ENCODE measurements around the gene LZTFL1.

LZTFL1 gene

GRCh38 chr3:45783667-45784066 lies 58.3 kb downstream of the LZTFL1 start:
- TF ChIP-seq ZC3H10 (CRISPR knock-in tag; IDR thresholded peaks at IDR 0.05) (no peak), ESRRG (CRISPR knock-in tag; IDR thresholded peaks at IDR 0.05) (no peak)
- ATAC-seq: no peak

DNA sequence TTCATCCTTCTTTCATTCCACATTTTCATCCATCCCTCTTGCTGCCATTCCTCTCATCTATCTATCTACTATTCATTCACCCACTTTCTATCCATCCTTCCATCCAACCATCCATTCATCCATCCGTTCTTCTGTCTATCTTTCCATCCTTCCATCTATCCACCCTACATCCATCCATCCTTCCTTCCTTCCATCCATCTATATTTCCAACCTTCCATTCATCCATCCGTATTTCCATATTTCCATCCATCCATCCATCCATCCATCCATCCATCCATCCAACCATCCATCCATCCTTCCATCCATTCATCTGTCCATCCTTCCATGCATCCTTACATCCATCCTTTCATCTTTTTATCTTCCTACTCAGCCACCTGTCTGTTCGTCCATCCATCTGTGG lies 59.5 kb downstream of the LZTFL1 start:
- TF ChIP-seq BACH2 (CRISPR knock-in tag; IDR thresholded peaks at IDR 0.05; ENCODE audit: borderline replicate concordance): no peak
- TF ChIP-seq ZFP30 (CRISPR knock-in tag; IDR thresholded peaks at IDR 0.05): no peak
- TF ChIP-seq CSRNP3 (CRISPR knock-in tag; IDR thresholded peaks at IDR 0.05): no peak
- no peak for TF ChIP-seq RARB (CRISPR knock-in tag; IDR thresholded peaks at IDR 0.05)
- TF ChIP-seq, protein P1, sequence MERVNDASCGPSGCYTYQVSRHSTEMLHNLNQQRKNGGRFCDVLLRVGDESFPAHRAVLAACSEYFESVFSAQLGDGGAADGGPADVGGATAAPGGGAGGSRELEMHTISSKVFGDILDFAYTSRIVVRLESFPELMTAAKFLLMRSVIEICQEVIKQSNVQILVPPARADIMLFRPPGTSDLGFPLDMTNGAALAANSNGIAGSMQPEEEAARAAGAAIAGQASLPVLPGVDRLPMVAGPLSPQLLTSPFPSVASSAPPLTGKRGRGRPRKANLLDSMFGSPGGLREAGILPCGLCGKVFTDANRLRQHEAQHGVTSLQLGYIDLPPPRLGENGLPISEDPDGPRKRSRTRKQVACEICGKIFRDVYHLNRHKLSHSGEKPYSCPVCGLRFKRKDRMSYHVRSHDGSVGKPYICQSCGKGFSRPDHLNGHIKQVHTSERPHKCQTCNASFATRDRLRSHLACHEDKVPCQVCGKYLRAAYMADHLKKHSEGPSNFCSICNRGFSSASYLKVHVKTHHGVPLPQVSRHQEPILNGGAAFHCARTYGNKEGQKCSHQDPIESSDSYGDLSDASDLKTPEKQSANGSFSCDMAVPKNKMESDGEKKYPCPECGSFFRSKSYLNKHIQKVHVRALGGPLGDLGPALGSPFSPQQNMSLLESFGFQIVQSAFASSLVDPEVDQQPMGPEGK (CRISPR knock-in tag; IDR thresholded peaks at IDR 0.05; ENCODE audit: borderline replicate concordance): no peak
- TF ChIP-seq ZFP3 (CRISPR knock-in tag; IDR thresholded peaks at IDR 0.05): no peak
- no peak for TF ChIP-seq PPARA (CRISPR knock-in tag; IDR thresholded peaks at IDR 0.05; ENCODE audit: borderline replicate concordance)
- TF ChIP-seq ESRRG (CRISPR knock-in tag; IDR thresholded peaks at IDR 0.05): no peak
- TF ChIP-seq TSHZ2 (CRISPR knock-in tag; IDR thresholded peaks at IDR 0.05): no peak
- TF ChIP-seq ISL1 (CRISPR knock-in tag; IDR thresholded peaks at IDR 0.05): no peak
- TF ChIP-seq ARNTL (CRISPR knock-in tag; IDR thresholded peaks at IDR 0.05; ENCODE audit: borderline replicate concordance, low read depth): no peak
- TF ChIP-seq POU6F1 (CRISPR knock-in tag; IDR thresholded peaks at IDR 0.05; ENCODE audit: borderline replicate concordance, low read depth): no peak
- no peak for TF ChIP-seq ZNF565 (CRISPR knock-in tag; conservative IDR thresholded peaks at IDR 0.05; ENCODE audit: low read depth)
- TF ChIP-seq GLIS3 (CRISPR knock-in tag; IDR thresholded peaks at IDR 0.05): no peak
- no peak for TF ChIP-seq CREB5 (CRISPR knock-in tag; IDR thresholded peaks at IDR 0.05; ENCODE audit: low read depth)
- no peak for TF ChIP-seq TCF4 (CRISPR knock-in tag; IDR thresholded peaks at IDR 0.05; ENCODE audit: borderline replicate concordance)
- no peak for TF ChIP-seq TOX (CRISPR knock-in tag; IDR thresholded peaks at IDR 0.05; ENCODE audit: borderline replicate concordance)
- TF ChIP-seq OSR1 (CRISPR knock-in tag; IDR thresholded peaks at IDR 0.05): no peak
- no peak for TF ChIP-seq ZNF8 (CRISPR knock-in tag; IDR thresholded peaks at IDR 0.05)
- no peak for TF ChIP-seq CSDC2 (CRISPR knock-in tag; IDR thresholded peaks at IDR 0.05)
- ATAC-seq: no peak

GRCh38 chr3:45781841-45782240 lies 60.1 kb downstream of the LZTFL1 start:
- TF ChIP-seq OSR1 (CRISPR knock-in tag; IDR thresholded peaks at IDR 0.05) (no peak), ZFP3 (CRISPR knock-in tag; IDR thresholded peaks at IDR 0.05) (no peak), ARNTL (CRISPR knock-in tag; IDR thresholded peaks at IDR 0.05; ENCODE audit: borderline replicate concordance, low read depth) (no peak), TCF4 (CRISPR knock-in tag; IDR thresholded peaks at IDR 0.05; ENCODE audit: borderline replicate concordance) (no peak), POU6F1 (CRISPR knock-in tag; IDR thresholded peaks at IDR 0.05; ENCODE audit: borderline replicate concordance, low read depth) (no peak), SNAI2 (CRISPR knock-in tag; IDR thresholded peaks at IDR 0.05) (no peak), RARB (CRISPR knock-in tag; IDR thresholded peaks at IDR 0.05) (no peak), ZNF8 (CRISPR knock-in tag; IDR thresholded peaks at IDR 0.05) (no peak), BACH2 (CRISPR knock-in tag; IDR thresholded peaks at IDR 0.05; ENCODE audit: borderline replicate concordance) (no peak), TOX (CRISPR knock-in tag; IDR thresholded peaks at IDR 0.05; ENCODE audit: borderline replicate concordance) (no peak), CREB5 (CRISPR knock-in tag; IDR thresholded peaks at IDR 0.05; ENCODE audit: low read depth) (no peak), CSRNP3 (CRISPR knock-in tag; IDR thresholded peaks at IDR 0.05) (no peak), GLIS3 (CRISPR knock-in tag; IDR thresholded peaks at IDR 0.05) (no peak), ZNF70 (CRISPR knock-in tag; IDR thresholded peaks at IDR 0.05) (no peak), ZNF565 (CRISPR knock-in tag; conservative IDR thresholded peaks at IDR 0.05; ENCODE audit: low read depth) (no peak)
- no peak for ATAC-seq
